ENCODE results near the gene TBCE. TPM values are rescaled to one million over a fixed set of nuclear protein-coding genes. Genes with fewer than 3 reads are reported as not detected.

The TBCE gene
- total RNA-seq, 2 experiments from 2014 or later, result 7.0 to 8.4 TPM

DNA sequence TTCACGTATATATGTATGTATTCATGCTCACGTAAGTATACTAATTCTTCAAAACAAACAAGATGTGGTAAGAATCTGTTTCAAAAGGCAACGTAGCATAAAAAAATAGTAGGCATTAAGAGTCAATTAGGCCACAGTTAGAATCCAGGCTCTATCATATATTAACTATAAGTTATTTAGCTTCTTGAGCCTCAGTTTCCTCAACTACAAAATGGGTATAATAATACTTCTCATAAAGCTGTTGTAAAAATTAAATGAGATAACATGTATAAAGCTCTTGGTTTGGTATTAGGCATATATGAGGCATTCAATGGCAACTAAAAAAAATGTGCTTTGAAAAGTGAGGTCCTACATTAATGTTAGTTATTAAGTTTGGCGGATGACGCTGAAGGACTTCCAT lies 127.8 kb downstream of the TBCE start:
- H3K4me1 ChIP-seq (ENCODE audit: insufficient read depth, low read length), result peaks cover 5% of the 10 kb centered on the region
- TF ChIP-seq, protein P1, sequence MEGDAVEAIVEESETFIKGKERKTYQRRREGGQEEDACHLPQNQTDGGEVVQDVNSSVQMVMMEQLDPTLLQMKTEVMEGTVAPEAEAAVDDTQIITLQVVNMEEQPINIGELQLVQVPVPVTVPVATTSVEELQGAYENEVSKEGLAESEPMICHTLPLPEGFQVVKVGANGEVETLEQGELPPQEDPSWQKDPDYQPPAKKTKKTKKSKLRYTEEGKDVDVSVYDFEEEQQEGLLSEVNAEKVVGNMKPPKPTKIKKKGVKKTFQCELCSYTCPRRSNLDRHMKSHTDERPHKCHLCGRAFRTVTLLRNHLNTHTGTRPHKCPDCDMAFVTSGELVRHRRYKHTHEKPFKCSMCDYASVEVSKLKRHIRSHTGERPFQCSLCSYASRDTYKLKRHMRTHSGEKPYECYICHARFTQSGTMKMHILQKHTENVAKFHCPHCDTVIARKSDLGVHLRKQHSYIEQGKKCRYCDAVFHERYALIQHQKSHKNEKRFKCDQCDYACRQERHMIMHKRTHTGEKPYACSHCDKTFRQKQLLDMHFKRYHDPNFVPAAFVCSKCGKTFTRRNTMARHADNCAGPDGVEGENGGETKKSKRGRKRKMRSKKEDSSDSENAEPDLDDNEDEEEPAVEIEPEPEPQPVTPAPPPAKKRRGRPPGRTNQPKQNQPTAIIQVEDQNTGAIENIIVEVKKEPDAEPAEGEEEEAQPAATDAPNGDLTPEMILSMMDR (IDR thresholded peaks at IDR 0.05), result no peak
- peaks cover 44% of the 10 kb centered on the region for H3K36me3 Mint-ChIP-seq (ENCODE audit: low read depth)
- CTCF ChIA-PET, result interaction anchor here (1.5 kb wide), 1 partner anchor 9 kb away, joined by 6 read pairs; the partner anchor contains the start of gene B3GALNT2
- H3K4me3 Mint-ChIP-seq, result no peak overlapping the region
- no peaks in the 10 kb centered on the region for H3K9me3 ChIP-seq (ENCODE audit: control insufficient read depth in 1 of 2, insufficient read depth in 1 of 2, low read length in 2 of 2)
- H3K27me3 ChIP-seq (ENCODE audit: control insufficient read depth in 1 of 2, insufficient read depth in 2 of 2, low read length in 2 of 2), result no peaks in the 10 kb centered on the region
- ATAC-seq (ENCODE audit: poor library complexity) (no peak), DNase-seq (no peak)
- H3K9me3 Mint-ChIP-seq, result no peaks in the 10 kb centered on the region
- peaks cover 11% of the 10 kb centered on the region for H3K4me1 Mint-ChIP-seq (ENCODE audit: low read depth)
- H3K36me3 ChIP-seq (ENCODE audit: insufficient read depth, low read length), result peaks cover 5% of the 10 kb centered on the region
- POLR2A ChIA-PET, result interaction anchor here (1.1 kb wide), 1 partner anchor 9 kb away, joined by 5 read pairs; the partner anchor contains the start of gene B3GALNT2
- no peak overlapping the region for H3K4me3 ChIP-seq (ENCODE audit: low read length)
- no peak overlapping the region for H3K27ac ChIP-seq (ENCODE audit: low read depth in 1 of 2, low read length in 2 of 2)
- intact Hi-C loops (cut with DNase I, micrococcal nuclease), result loop anchor here in 1 of 2 experiments (10.0 kb wide), 1 partner anchor 1020 kb away; the partner anchor contains the start of gene TARBP1
- H3K27me3 Mint-ChIP-seq, result no peaks in the 10 kb centered on the region
- H3K27ac Mint-ChIP-seq, result no peak overlapping the region

- Mint-ChIP-seq H3K9me3 (no peaks in the 10 kb centered on the region), H3K27me3 (no peaks in the 10 kb centered on the region), H3K27ac (no peak overlapping the region), H3K36me3 (ENCODE audit: low read depth) (peaks cover 42% of the 10 kb centered on the region), H3K4me3 (no peak overlapping the region), H3K4me1 (ENCODE audit: low read depth) (peaks cover 11% of the 10 kb centered on the region)
- POLR2A ChIA-PET, result interaction anchor here (1.1 kb wide), 1 partner anchor 9 kb away, joined by 5 read pairs; the partner anchor contains the start of gene B3GALNT2
- intact Hi-C loops (cut with DNase I, micrococcal nuclease), result loop anchor here in 1 of 2 experiments (10.0 kb wide), 1 partner anchor 1021 kb away; the partner anchor contains the start of gene TARBP1
- peaks cover 5% of the 10 kb centered on the region for H3K36me3 ChIP-seq (ENCODE audit: insufficient read depth, low read length)
- DNase-seq, result no peak
- TF ChIP-seq, protein P1 (IDR thresholded peaks at IDR 0.05), result no peak
- CTCF ChIA-PET, result interaction anchor here (1.5 kb wide), 1 partner anchor 9 kb away, joined by 6 read pairs; the partner anchor contains the start of gene B3GALNT2
- no peaks in the 10 kb centered on the region for H3K27me3 ChIP-seq (ENCODE audit: control insufficient read depth in 1 of 2, insufficient read depth in 2 of 2, low read length in 2 of 2)
- H3K9me3 ChIP-seq (ENCODE audit: control insufficient read depth in 1 of 2, insufficient read depth in 1 of 2, low read length in 2 of 2), result no peaks in the 10 kb centered on the region
- H3K4me3 ChIP-seq (ENCODE audit: low read length), result no peak overlapping the region
- no peak for ATAC-seq (ENCODE audit: poor library complexity)
- no peak overlapping the region for H3K27ac ChIP-seq (ENCODE audit: low read depth in 1 of 2, low read length in 2 of 2)
- H3K4me1 ChIP-seq (ENCODE audit: insufficient read depth, low read length), result peaks cover 5% of the 10 kb centered on the region
These were observed 128.3 kb downstream of the TBCE start for GRCh38 chr1:235495551-235495950.

DNA sequence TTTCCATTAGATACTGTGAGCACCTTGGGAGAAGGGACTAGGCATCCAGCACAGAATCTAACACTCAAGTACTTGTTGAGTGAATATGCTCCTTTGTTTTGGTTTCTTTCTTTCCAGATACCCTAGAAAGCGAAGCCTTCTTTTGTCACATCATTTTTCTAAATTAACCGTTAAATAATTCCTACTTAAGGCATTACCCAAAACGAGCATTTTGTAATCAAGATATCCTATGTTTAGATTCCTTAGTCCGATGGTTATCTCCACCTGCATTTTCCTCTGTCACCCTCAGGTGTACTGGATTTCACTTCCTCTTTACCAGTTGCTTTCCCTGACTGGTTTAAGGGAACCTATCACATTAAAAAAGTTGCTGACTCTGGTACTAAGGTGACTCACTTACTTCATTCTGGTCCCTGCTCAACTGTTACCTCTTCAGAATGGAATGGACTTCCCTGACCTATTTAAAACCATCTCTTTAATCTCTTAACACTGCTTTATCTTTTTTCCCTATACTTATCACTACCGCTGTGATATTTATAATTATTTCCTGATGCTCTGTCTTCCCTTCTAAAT lies 133.8 kb downstream of the TBCE start:
- Mint-ChIP-seq H3K27ac (no peak overlapping the region), H3K4me1 (ENCODE audit: low read depth) (peaks cover 16% of the 10 kb centered on the region), H3K36me3 (ENCODE audit: low read depth) (peaks cover 17% of the 10 kb centered on the region), H3K27me3 (no peaks in the 10 kb centered on the region), H3K9me3 (no peaks in the 10 kb centered on the region), H3K4me3 (no peak overlapping the region)
- H3K4me3 ChIP-seq (ENCODE audit: low read length), result no peak overlapping the region
- CTCF ChIA-PET, result no interaction called here
- no peaks in the 10 kb centered on the region for H3K36me3 ChIP-seq (ENCODE audit: insufficient read depth, low read length)
- ATAC-seq (ENCODE audit: poor library complexity) (no peak), DNase-seq (no peak)
- POLR2A ChIA-PET, result no interaction called here
- intact Hi-C loops (cut with DNase I, micrococcal nuclease), result loop anchor here (5.0 to 10.0 kb wide), 6 partner anchors 174 to 1129 kb away; partner anchors contain the start of genes LYST (in 2 of the 2), ARID4B (in 1 of the 2), COA6 (in 1 of the 2) and ERO1B (in 1 of the 2)
- TF ChIP-seq, protein P1 (IDR thresholded peaks at IDR 0.05), result no peak
- H3K9me3 ChIP-seq (ENCODE audit: control insufficient read depth in 1 of 2, insufficient read depth in 1 of 2, low read length in 2 of 2), result no peaks in the 10 kb centered on the region
- no peaks in the 10 kb centered on the region for H3K27me3 ChIP-seq (ENCODE audit: control insufficient read depth in 1 of 2, insufficient read depth in 2 of 2, low read length in 2 of 2)
- peaks cover 15% of the 10 kb centered on the region for H3K4me1 ChIP-seq (ENCODE audit: insufficient read depth, low read length)
- H3K27ac ChIP-seq (ENCODE audit: low read depth in 1 of 2, low read length in 2 of 2), result no peak overlapping the region

Other genes starting within 250 kb of the TBCE start
- 100 to 1,000 TPM; 129 to 133 TPM for gene TOMM20, start 238.6 kb upstream of the TBCE start, total RNA-seq
- 100 to 1,000 TPM; 195 to 218 TPM for gene RBM34, start 206.2 kb upstream of the TBCE start, total RNA-seq
- gene ARID4B, start 39.2 kb upstream of the TBCE start, total RNA-seq, result 100 to 1,000 TPM; 127 to 130 TPM
- gene GGPS1, start 38.9 kb upstream of the TBCE start, total RNA-seq, result 10 to 100 TPM; 20.6 to 20.9 TPM
- gene B3GALNT2, start 137.0 kb downstream of the TBCE start, total RNA-seq, result 1 to 10 TPM; 4.0 to 5.4 TPM